Mesothelial cell of epicardium (in vitro differentiated cells): ENCODE measurements around the gene RPS6KC1. TPM values are rescaled to one million over a fixed set of nuclear protein-coding genes. Genes with fewer than 3 reads are reported as not detected.

Experiments
- DNase-seq, 2 experiments: peaks; one replicate each; pipeline ENCODE4 v3.0.0; 2021; ENCODE audit warnings: low spot score in 2 of 2; ENCODE audit not compliant: unreplicated experiment in 2 of 2
- H3K27ac Mint-ChIP-seq: 2 replicates; pipeline ENCODE4 v1.8.0; 2021; ENCODE audit warnings: mixed read lengths
- H3K27me3 Mint-ChIP-seq: 2 replicates; pipeline ENCODE4 v1.8.0; 2021; ENCODE audit warnings: low read depth, mixed read lengths
- H3K36me3 Mint-ChIP-seq: 2 replicates; pipeline ENCODE4 v1.8.0; 2021; ENCODE audit warnings: mixed read lengths
- H3K4me1 Mint-ChIP-seq: 2 replicates; pipeline ENCODE4 v1.8.0; 2021; ENCODE audit warnings: mixed read lengths
- H3K4me3 Mint-ChIP-seq: 2 replicates; pipeline ENCODE4 v1.8.0; 2021; ENCODE audit warnings: mild to moderate bottlenecking, moderate library complexity, mixed read lengths
- H3K9me3 Mint-ChIP-seq: 2 replicates; pipeline ENCODE4 v1.8.0; 2021; ENCODE audit warnings: mixed read lengths
- total RNA-seq: library from RNA; stranded (reverse); gene quantifications from 3 replicates; pipeline ENCODE4 v1.2.1, GENCODE V29; 2021
- TF ChIP-seq, protein P1 (sequence below): fragments of 200-600 bp; sonication (generic); IDR thresholded peaks from one replicate; pipeline ENCODE4 v1.5.0; 2021; ENCODE audit warnings: antibody characterized with exemption; ENCODE audit not compliant: unreplicated experiment

Gene RPS6KC1
- total RNA-seq, 1 donor from 2014 or later = 28.5 TPM

DNA sequence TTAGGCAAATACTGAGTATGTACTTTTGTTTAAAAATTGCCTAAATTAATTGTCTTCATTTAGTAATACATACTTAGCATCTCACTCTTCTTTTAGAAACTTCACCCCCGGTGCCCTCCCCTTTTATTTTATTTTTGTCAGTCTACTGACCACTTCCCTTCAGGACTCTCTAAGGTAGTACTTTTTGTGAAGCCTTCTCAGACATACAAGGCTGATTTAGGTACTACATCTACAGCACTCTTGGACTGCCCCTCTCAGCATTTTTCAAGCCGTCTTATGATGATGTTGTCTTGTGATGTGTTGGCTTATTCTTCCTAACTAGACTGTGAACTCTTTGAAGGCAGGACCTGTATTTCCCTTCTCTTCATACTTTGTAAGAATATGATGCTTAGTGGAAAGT, 24.7 kb downstream of the RPS6KC1 start:
- TF ChIP-seq, protein P1, sequence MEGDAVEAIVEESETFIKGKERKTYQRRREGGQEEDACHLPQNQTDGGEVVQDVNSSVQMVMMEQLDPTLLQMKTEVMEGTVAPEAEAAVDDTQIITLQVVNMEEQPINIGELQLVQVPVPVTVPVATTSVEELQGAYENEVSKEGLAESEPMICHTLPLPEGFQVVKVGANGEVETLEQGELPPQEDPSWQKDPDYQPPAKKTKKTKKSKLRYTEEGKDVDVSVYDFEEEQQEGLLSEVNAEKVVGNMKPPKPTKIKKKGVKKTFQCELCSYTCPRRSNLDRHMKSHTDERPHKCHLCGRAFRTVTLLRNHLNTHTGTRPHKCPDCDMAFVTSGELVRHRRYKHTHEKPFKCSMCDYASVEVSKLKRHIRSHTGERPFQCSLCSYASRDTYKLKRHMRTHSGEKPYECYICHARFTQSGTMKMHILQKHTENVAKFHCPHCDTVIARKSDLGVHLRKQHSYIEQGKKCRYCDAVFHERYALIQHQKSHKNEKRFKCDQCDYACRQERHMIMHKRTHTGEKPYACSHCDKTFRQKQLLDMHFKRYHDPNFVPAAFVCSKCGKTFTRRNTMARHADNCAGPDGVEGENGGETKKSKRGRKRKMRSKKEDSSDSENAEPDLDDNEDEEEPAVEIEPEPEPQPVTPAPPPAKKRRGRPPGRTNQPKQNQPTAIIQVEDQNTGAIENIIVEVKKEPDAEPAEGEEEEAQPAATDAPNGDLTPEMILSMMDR = no peak
- peaks cover 3% of the 10 kb centered on the region for H3K4me1 Mint-ChIP-seq
- H3K9me3 Mint-ChIP-seq = no peaks in the 10 kb centered on the region
- peaks cover 16% of the 10 kb centered on the region for H3K36me3 Mint-ChIP-seq
- DNase-seq = no peak
- no peak overlapping the region for H3K4me3 Mint-ChIP-seq
- H3K27ac Mint-ChIP-seq = no peak overlapping the region
- no peaks in the 10 kb centered on the region for H3K27me3 Mint-ChIP-seq

DNA sequence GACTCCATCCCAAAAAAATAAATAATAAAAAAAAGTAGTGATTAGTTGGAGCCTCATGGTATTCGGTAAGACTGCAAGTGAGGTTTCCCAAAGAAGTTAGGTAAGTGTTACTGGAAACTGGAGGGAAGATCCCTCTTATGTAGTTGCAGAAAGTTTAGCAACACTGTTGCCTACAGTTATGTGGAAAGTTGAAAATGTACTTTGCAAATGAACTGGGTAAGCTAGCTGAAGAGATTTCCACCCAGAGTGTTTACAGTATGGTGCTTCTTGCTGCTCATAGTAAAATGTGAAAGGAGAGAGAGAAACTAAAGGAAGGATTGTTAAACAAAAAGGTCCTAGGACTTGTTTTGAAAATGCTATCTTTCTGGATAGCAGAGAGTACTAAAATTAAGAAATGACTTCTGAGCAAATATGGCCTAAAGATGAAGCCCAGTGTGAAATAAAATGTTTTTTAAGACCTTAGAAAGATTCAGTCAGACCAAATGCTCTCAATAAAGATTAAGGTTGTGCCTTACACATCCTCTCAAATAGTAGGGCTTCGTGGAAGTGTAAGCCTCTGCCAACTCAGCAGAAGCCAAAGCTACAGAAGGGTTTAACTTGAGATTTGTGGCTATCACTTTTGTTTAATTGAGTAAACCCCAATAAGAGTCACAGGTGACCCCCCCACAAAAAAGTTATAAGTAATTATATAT, 31.5 kb downstream of the RPS6KC1 start:
- H3K9me3 Mint-ChIP-seq = peaks cover 11% of the 10 kb centered on the region
- no peak overlapping the region for H3K4me3 Mint-ChIP-seq
- no peak overlapping the region for H3K27ac Mint-ChIP-seq
- no peak for DNase-seq
- H3K27me3 Mint-ChIP-seq = no peaks in the 10 kb centered on the region
- TF ChIP-seq, protein P1 = no peak
- H3K36me3 Mint-ChIP-seq = peaks cover 48% of the 10 kb centered on the region
- H3K4me1 Mint-ChIP-seq = no peaks in the 10 kb centered on the region

DNA sequence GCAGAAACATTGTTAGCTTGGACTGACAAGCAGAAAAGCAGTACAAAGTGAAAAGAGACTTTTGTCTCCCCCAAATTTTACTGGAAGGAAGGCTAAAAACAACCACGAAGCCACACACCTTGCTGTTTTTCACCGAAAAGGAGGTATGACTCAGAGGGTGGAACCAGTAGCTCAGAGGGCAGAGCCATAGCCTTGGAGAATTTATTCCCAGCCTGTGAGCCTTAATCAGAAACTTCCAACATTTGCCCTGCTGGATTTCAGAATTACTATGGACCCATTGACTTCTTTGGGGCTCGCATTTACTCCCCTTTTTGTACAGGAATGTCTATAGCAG, 32.0 kb downstream of the RPS6KC1 start:
- DNase-seq = no peak
- TF ChIP-seq, protein P1 = no peak
- no peaks in the 10 kb centered on the region for H3K4me1 Mint-ChIP-seq
- no peaks in the 10 kb centered on the region for H3K27me3 Mint-ChIP-seq
- no peak overlapping the region for H3K4me3 Mint-ChIP-seq
- H3K36me3 Mint-ChIP-seq = peaks cover 53% of the 10 kb centered on the region
- H3K27ac Mint-ChIP-seq = no peak overlapping the region
- H3K9me3 Mint-ChIP-seq = peaks cover 11% of the 10 kb centered on the region

DNA sequence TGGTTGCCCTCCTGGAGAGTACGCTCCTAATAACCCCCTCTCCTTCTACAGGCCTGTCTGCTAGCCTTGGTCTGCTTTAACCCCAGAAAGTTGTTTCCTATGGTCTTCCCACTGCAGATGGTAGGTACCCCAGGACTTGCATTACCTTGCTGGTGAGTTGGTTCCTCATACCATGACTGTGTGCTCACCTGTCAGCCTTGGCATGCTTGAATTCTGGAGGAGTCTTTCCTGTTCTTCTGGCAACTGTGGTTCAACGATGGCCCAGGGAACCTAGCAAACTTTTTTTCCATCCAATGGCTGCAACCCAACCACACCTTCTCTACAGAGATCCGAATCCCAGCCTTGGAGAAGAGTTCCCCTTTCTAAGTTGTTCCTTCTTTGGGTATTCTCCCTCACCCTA, 36.9 kb downstream of the RPS6KC1 start:
- TF ChIP-seq, protein P1 = no peak
- H3K9me3 Mint-ChIP-seq = peaks cover 11% of the 10 kb centered on the region
- H3K27me3 Mint-ChIP-seq = no peaks in the 10 kb centered on the region
- no peak overlapping the region for H3K27ac Mint-ChIP-seq
- no peaks in the 10 kb centered on the region for H3K4me1 Mint-ChIP-seq
- DNase-seq = no peak
- no peak overlapping the region for H3K4me3 Mint-ChIP-seq
- peaks cover 48% of the 10 kb centered on the region for H3K36me3 Mint-ChIP-seq

DNA sequence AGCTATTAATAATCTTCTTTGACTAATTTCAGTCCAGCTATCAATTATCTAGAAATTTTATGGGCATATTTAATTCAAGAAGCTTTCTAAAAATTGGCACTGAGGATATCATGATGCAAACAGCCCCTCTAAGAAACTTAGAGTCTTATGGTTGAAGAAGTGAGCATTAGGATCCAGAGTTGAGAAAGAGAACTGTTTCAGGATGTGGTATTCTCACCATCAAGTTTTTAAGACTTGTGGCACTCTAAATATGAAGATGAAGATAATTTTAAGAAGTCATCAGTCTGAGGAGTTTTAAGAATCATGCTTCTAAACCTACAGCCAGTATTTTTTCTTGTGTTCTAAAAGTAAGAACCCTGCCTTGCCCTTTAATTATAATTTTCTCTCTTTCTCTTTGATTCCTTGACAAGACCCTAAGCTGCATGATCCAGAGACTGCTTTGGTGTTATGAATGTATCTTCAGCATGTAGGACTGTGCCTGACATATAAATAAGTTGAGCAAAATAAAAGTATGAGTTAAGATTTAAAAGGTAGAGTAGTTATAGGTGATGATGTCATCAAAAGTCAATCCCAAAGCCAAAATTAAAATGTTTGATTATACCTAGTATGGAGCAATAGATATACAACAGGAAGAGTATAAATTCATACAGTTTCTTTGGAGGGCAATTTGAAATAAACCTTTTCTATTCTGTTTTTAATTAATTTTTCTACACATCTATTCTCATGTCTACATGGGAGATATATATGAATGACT, 39.1 kb downstream of the RPS6KC1 start:
- H3K27ac Mint-ChIP-seq = no peak overlapping the region
- no peaks in the 10 kb centered on the region for H3K27me3 Mint-ChIP-seq
- no peak overlapping the region for H3K4me3 Mint-ChIP-seq
- no peaks in the 10 kb centered on the region for H3K9me3 Mint-ChIP-seq
- peaks cover 1% of the 10 kb centered on the region for H3K4me1 Mint-ChIP-seq
- DNase-seq = no peak
- H3K36me3 Mint-ChIP-seq = peaks cover 31% of the 10 kb centered on the region
- TF ChIP-seq, protein P1 = no peak
